Nephron progenitor cell (in vitro differentiated cells): ENCODE data around the gene EPS8L2.

Experiments
- DNase-seq: peaks from one replicate; pipeline ENCODE4 v3.0.0; 2021
- H3K27ac Mint-ChIP-seq: 2 replicates; pipeline ENCODE4 v1.8.0; 2021; ENCODE audit warnings: mild to moderate bottlenecking, moderate library complexity, mixed read lengths
- H3K27me3 Mint-ChIP-seq: 2 replicates; pipeline ENCODE4 v1.8.0; 2021; ENCODE audit warnings: mild to moderate bottlenecking, low read depth, mixed read lengths; ENCODE audit not compliant: poor library complexity
- H3K36me3 Mint-ChIP-seq: 2 replicates; pipeline ENCODE4 v1.8.0; 2021; ENCODE audit warnings: low read depth, mixed read lengths
- H3K4me1 Mint-ChIP-seq: 2 replicates; pipeline ENCODE4 v1.8.0; 2021; ENCODE audit warnings: mixed read lengths
- H3K4me3 Mint-ChIP-seq: 2 replicates; pipeline ENCODE4 v1.8.0; 2021; ENCODE audit warnings: mild to moderate bottlenecking, moderate library complexity, mixed read lengths
- H3K9me3 Mint-ChIP-seq: 2 replicates; pipeline ENCODE4 v1.8.0; 2021; ENCODE audit warnings: mild to moderate bottlenecking, moderate library complexity, mixed read lengths
- CTCF ChIP-seq: fragments of 200-600 bp; sonication (generic); IDR thresholded peaks from 2 replicates; pipeline ENCODE4 v1.5.0; 2021; ENCODE audit warnings: antibody characterized with exemption

Gene EPS8L2

GRCh38 chr11:705646-706438 lies at the start of gene EPS8L2:
Gene EPS8L2 (plus strand): TSS chr11:706231. CDS start chr11:709408, 3,177 bp downstream.
- TF ChIP-seq CTCF, result no peak
- Mint-ChIP-seq H3K4me3 (peak within 1 kb of the TSS; percentile 42), H3K36me3 (peaks cover 7% of the 10 kb centered on the region), H3K27ac (no peak within 1 kb of the TSS), H3K27me3 (peaks cover 21% of the 10 kb centered on the region), H3K9me3 (no peaks in the 10 kb centered on the region), H3K4me1 (peaks cover 17% of the 10 kb centered on the region)
- DNase-seq, result peak; percentile 69

- H3K9me3 Mint-ChIP-seq, result no peaks in the 10 kb centered on the region
- DNase-seq, result no peak
- no peak overlapping the region for H3K4me3 Mint-ChIP-seq
- H3K4me1 Mint-ChIP-seq, result no peaks in the 10 kb centered on the region
- peaks cover 2% of the 10 kb centered on the region for H3K27me3 Mint-ChIP-seq
- peaks cover 21% of the 10 kb centered on the region for H3K36me3 Mint-ChIP-seq
- no peak for TF ChIP-seq CTCF
- no peak overlapping the region for H3K27ac Mint-ChIP-seq
Measured at GRCh38 chr11:656426-656825, 49.6 kb upstream of the EPS8L2 start.

GRCh38 chr11:656866-657265 lies 49.2 kb upstream of the EPS8L2 start:
- no peaks in the 10 kb centered on the region for H3K9me3 Mint-ChIP-seq
- no peak overlapping the region for H3K4me3 Mint-ChIP-seq
- peaks cover 16% of the 10 kb centered on the region for H3K36me3 Mint-ChIP-seq
- TF ChIP-seq CTCF, result no peak
- no peak overlapping the region for H3K27ac Mint-ChIP-seq
- no peak for DNase-seq
- peaks cover 2% of the 10 kb centered on the region for H3K27me3 Mint-ChIP-seq
- H3K4me1 Mint-ChIP-seq, result no peaks in the 10 kb centered on the region

- no peak overlapping the region for H3K4me3 Mint-ChIP-seq
- no peaks in the 10 kb centered on the region for H3K9me3 Mint-ChIP-seq
- peaks cover 2% of the 10 kb centered on the region for H3K27me3 Mint-ChIP-seq
Measured at GRCh38 chr11:657691-658126, 48.3 kb upstream of the EPS8L2 start.

GRCh38 chr11:659532-660085 lies 46.4 kb upstream of the EPS8L2 start:
- Mint-ChIP-seq H3K4me1 (no peaks in the 10 kb centered on the region), H3K27me3 (peaks cover 2% of the 10 kb centered on the region)

More at GRCh38 chr11:657691-658126, 48.3 kb upstream of the EPS8L2 start:
- Mint-ChIP-seq H3K4me1 (no peaks in the 10 kb centered on the region), H3K27ac (no peak overlapping the region), H3K36me3 (peaks cover 12% of the 10 kb centered on the region)
- no peak for TF ChIP-seq CTCF
- DNase-seq, result no peak

More at GRCh38 chr11:659532-660085, 46.4 kb upstream of the EPS8L2 start:
- DNase-seq, result no peak
- peaks cover 17% of the 10 kb centered on the region for H3K36me3 Mint-ChIP-seq
- H3K4me3 Mint-ChIP-seq, result no peak overlapping the region
- TF ChIP-seq CTCF, result no peak
- H3K27ac Mint-ChIP-seq, result no peak overlapping the region
- H3K9me3 Mint-ChIP-seq, result no peaks in the 10 kb centered on the region
